Measurements from ENCODE around the gene SLC5A10. TPM values are rescaled to one million over a fixed set of nuclear protein-coding genes. Genes with fewer than 3 reads are reported as not detected.
"Not testable (repeated sequence)": the region's sequence is repeated elsewhere in the genome, so short reads cannot be mapped to it uniquely, and the experiment has no call there.

SLC5A10 gene
- total and polyA plus RNA-seq, 9 donors = 0.05 to 0.38 (median 0.15) TPM; not detected in 5

- Histone ChIP-seq H3K36me3 (no peaks in the 10 kb centered on the region), H3K27ac (no peak overlapping the region), H3K4me1 (ENCODE audit: insufficient read depth) (peaks cover 2% of the 10 kb centered on the region), H3K27me3 (no peaks in the 10 kb centered on the region), H3K4me3 (no peak overlapping the region), H3K9me3 (no peaks in the 10 kb centered on the region)
- WGBS, 3 donors = 93 to 95% (median 95%) methylated on average over 14 of the region's 14 CpGs
- TF ChIP-seq EP300 (IDR thresholded peaks at IDR 0.05) = no peak
- no peak for TF ChIP-seq CTCF (IDR thresholded peaks at IDR 0.05)
- no peak for TF ChIP-seq POLR2A (IDR thresholded peaks at IDR 0.05)
- intact Hi-C loops (cut with DNase I) = no loop called here
- DNase-seq = no peak
Observed at GRCh38 chr17:18953231-18953728, 1.3 kb downstream of the SLC5A10 start.

GRCh38 chr17:18954321-18954720 is 2.4 kb downstream of the SLC5A10 start:
- TF ChIP-seq POLR2A (IDR thresholded peaks at IDR 0.05) (no peak), CTCF (IDR thresholded peaks at IDR 0.05) (no peak)
- no peak for DNase-seq
- H3K27me3 ChIP-seq = no peaks in the 10 kb centered on the region
- peaks cover 2% of the 10 kb centered on the region for H3K4me1 ChIP-seq (ENCODE audit: insufficient read depth)
- no peaks in the 10 kb centered on the region for H3K9me3 ChIP-seq
- 86 to 90% (median 87%) methylated on average over 3 of the region's 3 CpGs for WGBS, 3 donors
- no peak overlapping the region for H3K27ac ChIP-seq
- intact Hi-C loops (cut with DNase I) = no loop called here
- H3K36me3 ChIP-seq = no peaks in the 10 kb centered on the region
- H3K4me3 ChIP-seq = no peak overlapping the region

GRCh38 chr17:18955009-18955408 is 3.0 kb downstream of the SLC5A10 start:
- no peak for TF ChIP-seq EP300 (IDR thresholded peaks at IDR 0.05)
- TF ChIP-seq POLR2A (IDR thresholded peaks at IDR 0.05) = no peak
- TF ChIP-seq CTCF (IDR thresholded peaks at IDR 0.05) = no peak
- 92 to 97% (median 95%) methylated on average over 6 of the region's 6 CpGs for WGBS, 3 donors
- intact Hi-C loops (cut with DNase I) = no loop called here
- H3K4me3 ChIP-seq = no peak overlapping the region
- H3K27ac ChIP-seq = no peak overlapping the region
- no peaks in the 10 kb centered on the region for H3K36me3 ChIP-seq
- H3K27me3 ChIP-seq = no peaks in the 10 kb centered on the region
- H3K4me1 ChIP-seq (ENCODE audit: insufficient read depth) = peaks cover under 1% of the 10 kb centered on the region
- no peaks in the 10 kb centered on the region for H3K9me3 ChIP-seq
- DNase-seq = no peak

GRCh38 chr17:18956021-18956420 is 4.1 kb downstream of the SLC5A10 start:
- H3K9me3 ChIP-seq; H3K36me3 ChIP-seq; H3K27me3 ChIP-seq; DNase-seq; H3K4me3 ChIP-seq; intact Hi-C loops (cut with DNase I); H3K4me1 ChIP-seq (ENCODE audit: insufficient read depth); H3K27ac ChIP-seq: not testable (repeated sequence)
- 94 to 98% (median 96%) methylated on average over 6 of the region's 6 CpGs for WGBS, 3 donors

GRCh38 chr17:18956581-18956980 is 4.6 kb downstream of the SLC5A10 start:
- H3K27me3 ChIP-seq = no peaks in the 10 kb centered on the region
- no peak overlapping the region for H3K4me3 ChIP-seq
- intact Hi-C loops (cut with DNase I) = no loop called here
- 91 to 94% (median 93%) methylated on average over 3 of the region's 3 CpGs for WGBS, 3 donors
- H3K9me3 ChIP-seq = no peaks in the 10 kb centered on the region
- no peaks in the 10 kb centered on the region for H3K4me1 ChIP-seq (ENCODE audit: insufficient read depth)
- no peaks in the 10 kb centered on the region for H3K36me3 ChIP-seq
- no peak for TF ChIP-seq CTCF (IDR thresholded peaks at IDR 0.05)
- no peak for TF ChIP-seq POLR2A (IDR thresholded peaks at IDR 0.05)
- TF ChIP-seq EP300 (IDR thresholded peaks at IDR 0.05) = no peak
- no peak overlapping the region for H3K27ac ChIP-seq
- DNase-seq = no peak

Data from ovary (tissue), 9 donors.